Neural progenitor cell (in vitro differentiated cells): ENCODE measurements around the gene ZMIZ1. TPM values are rescaled to one million over a fixed set of nuclear protein-coding genes. Genes with fewer than 3 reads are reported as not detected.
A peak's percentile ranks its signal among the peaks of the same experiment; 100 is the strongest.

Experiments used
- DNase-seq: peaks from one replicate; pipeline ENCODE4 v3.0.0-alpha.2; 2016; ENCODE audit warnings: low spot score
- H2AFZ ChIP-seq: fragments of 200-600 bp; sonication (generic); replicated peaks from 2 replicates; pipeline ENCODE4 v1.6.1; 2016; ENCODE audit warnings: antibody characterized with exemption
- H3F3A ChIP-seq: fragments of 200-600 bp; sonication (generic); 2 replicates; pipeline ENCODE4 v1.6.1; 2016; ENCODE audit warnings: antibody characterized with exemption, low read depth
- H3K27ac ChIP-seq: fragments of 200-600 bp; sonication (generic); 2 replicates; pipeline ENCODE4 v1.5.1; 2016; ENCODE audit warnings: mild to moderate bottlenecking
- H3K27me3 ChIP-seq: fragments of 200-600 bp; sonication (generic); 2 replicates; pipeline ENCODE4 v1.6.1; 2016; ENCODE audit warnings: mild to moderate bottlenecking, moderate library complexity
- H3K36me3 ChIP-seq: fragments of 200-600 bp; sonication (generic); 2 replicates; pipeline ENCODE4 v1.5.1; 2016
- H3K4me1 ChIP-seq: fragments of 200-600 bp; sonication (generic); 2 replicates; pipeline ENCODE4 v1.6.1; 2016; ENCODE audit warnings: mixed run types
- H3K4me2 ChIP-seq: fragments of 200-600 bp; sonication (generic); 2 replicates; pipeline ENCODE4 v1.6.1; 2016
- H3K4me3 ChIP-seq: fragments of 200-600 bp; sonication (generic); 2 replicates; pipeline ENCODE4 v1.5.1; 2016
- H3K79me2 ChIP-seq: fragments of 200-600 bp; sonication (generic); 2 replicates; pipeline ENCODE4 v1.6.1; 2016; ENCODE audit warnings: low read depth
- H3K9ac ChIP-seq: fragments of 200-600 bp; sonication (generic); 2 replicates; pipeline ENCODE4 v1.6.1; 2016
- H3K9me3 ChIP-seq: fragments of 200-600 bp; sonication (generic); 2 replicates; pipeline ENCODE4 v1.5.1; 2016; ENCODE audit warnings: low read depth
- H4K20me1 ChIP-seq: fragments of 200-600 bp; sonication (generic); 2 replicates; pipeline ENCODE4 v1.6.1; 2016; ENCODE audit warnings: low read depth
- H3K27ac Mint-ChIP-seq: 3 replicates; pipeline ENCODE4 v1.8.0; 2021; ENCODE audit warnings: mixed read lengths
- H3K27me3 Mint-ChIP-seq: 2 replicates; pipeline ENCODE4 v1.8.0; 2022; ENCODE audit warnings: low read depth, mild to moderate bottlenecking, inconsistent platforms, moderate library complexity, mixed read lengths; ENCODE audit not compliant: insufficient read depth
- H3K36me3 Mint-ChIP-seq: 3 replicates; pipeline ENCODE4 v1.8.0; 2021; ENCODE audit warnings: mixed read lengths
- H3K4me1 Mint-ChIP-seq: 3 replicates; pipeline ENCODE4 v1.8.0; 2021; ENCODE audit warnings: mixed read lengths
- H3K4me3 Mint-ChIP-seq: 3 replicates; pipeline ENCODE4 v1.8.0; 2021; ENCODE audit warnings: mild to moderate bottlenecking, moderate library complexity, mixed read lengths
- H3K9me3 Mint-ChIP-seq: 3 replicates; pipeline ENCODE4 v1.8.0; 2020; ENCODE audit warnings: mixed read lengths
- EZH2 ChIP-seq: fragments of 200-600 bp; sonication (generic); IDR thresholded peaks from 2 replicates; pipeline ENCODE4 v1.6.1; 2017; ENCODE audit warnings: antibody characterized with exemption, mild to moderate bottlenecking, moderate library complexity
- EZH2phosphoT487 ChIP-seq: fragments of 200-600 bp; sonication (generic); IDR thresholded peaks from 2 replicates; pipeline ENCODE4 v1.6.1; 2017; ENCODE audit warnings: antibody characterized with exemption
- total RNA-seq: library from RNA; depleted of rRNA; stranded (reverse); fragments of >200 nt; gene quantifications from 2 replicates; pipeline ENCODE4 v1.2.3, GENCODE V29; 2015; ENCODE audit warnings: low replicate concordance
- TF ChIP-seq, protein P1 (sequence below): fragments of 200-600 bp; sonication (generic); IDR thresholded peaks from 2 replicates; pipeline ENCODE4 v1.5.1; 2017; ENCODE audit warnings: antibody characterized with exemption, mild to moderate bottlenecking

ZMIZ1 gene
- total RNA-seq, 1 donor from 2014 or later = 5.8 TPM

DNA sequence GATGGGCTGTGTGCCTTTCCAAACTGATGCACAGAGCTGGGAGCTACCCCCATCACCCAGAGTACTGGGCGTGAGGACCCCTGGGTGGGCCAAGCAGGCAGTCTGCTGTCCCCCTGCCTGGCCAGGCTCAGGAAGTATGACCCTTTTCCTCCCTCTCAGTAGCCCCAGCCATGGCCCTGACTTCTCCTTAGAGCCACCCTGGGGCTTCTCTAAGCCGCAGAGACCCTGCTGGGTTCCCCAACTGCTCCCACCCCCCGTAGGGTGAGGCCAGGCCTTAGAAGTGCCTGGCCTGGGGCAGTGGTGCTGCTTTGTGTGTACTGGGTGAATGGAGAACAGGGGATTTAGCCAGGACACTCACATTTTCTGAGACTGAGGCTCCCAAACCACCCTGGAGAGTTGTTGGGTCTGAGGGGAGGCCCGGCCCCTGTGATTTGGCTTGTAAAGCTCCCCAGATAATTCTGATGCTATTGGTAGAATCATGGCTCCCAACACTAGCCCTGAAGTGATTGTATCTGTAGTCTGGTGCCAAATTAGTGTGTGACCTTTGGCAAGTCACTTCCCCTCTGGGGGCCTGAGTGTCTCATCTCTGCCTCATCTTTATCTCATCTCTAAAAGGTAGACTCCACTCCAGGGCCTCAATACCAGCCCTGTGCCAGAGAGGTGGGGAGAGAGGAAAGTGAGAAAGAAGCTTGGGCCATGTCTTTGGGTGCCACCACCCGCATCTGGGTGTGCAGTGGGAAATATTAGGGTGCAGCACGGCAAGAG lies 178.8 kb downstream of the ZMIZ1 start:
- peaks cover 89% of the 10 kb centered on the region for H4K20me1 ChIP-seq
- TF ChIP-seq, protein P1, sequence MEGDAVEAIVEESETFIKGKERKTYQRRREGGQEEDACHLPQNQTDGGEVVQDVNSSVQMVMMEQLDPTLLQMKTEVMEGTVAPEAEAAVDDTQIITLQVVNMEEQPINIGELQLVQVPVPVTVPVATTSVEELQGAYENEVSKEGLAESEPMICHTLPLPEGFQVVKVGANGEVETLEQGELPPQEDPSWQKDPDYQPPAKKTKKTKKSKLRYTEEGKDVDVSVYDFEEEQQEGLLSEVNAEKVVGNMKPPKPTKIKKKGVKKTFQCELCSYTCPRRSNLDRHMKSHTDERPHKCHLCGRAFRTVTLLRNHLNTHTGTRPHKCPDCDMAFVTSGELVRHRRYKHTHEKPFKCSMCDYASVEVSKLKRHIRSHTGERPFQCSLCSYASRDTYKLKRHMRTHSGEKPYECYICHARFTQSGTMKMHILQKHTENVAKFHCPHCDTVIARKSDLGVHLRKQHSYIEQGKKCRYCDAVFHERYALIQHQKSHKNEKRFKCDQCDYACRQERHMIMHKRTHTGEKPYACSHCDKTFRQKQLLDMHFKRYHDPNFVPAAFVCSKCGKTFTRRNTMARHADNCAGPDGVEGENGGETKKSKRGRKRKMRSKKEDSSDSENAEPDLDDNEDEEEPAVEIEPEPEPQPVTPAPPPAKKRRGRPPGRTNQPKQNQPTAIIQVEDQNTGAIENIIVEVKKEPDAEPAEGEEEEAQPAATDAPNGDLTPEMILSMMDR = no peak
- no peak for TF ChIP-seq EZH2
- TF ChIP-seq EZH2phosphoT487 = no peak

DNA sequence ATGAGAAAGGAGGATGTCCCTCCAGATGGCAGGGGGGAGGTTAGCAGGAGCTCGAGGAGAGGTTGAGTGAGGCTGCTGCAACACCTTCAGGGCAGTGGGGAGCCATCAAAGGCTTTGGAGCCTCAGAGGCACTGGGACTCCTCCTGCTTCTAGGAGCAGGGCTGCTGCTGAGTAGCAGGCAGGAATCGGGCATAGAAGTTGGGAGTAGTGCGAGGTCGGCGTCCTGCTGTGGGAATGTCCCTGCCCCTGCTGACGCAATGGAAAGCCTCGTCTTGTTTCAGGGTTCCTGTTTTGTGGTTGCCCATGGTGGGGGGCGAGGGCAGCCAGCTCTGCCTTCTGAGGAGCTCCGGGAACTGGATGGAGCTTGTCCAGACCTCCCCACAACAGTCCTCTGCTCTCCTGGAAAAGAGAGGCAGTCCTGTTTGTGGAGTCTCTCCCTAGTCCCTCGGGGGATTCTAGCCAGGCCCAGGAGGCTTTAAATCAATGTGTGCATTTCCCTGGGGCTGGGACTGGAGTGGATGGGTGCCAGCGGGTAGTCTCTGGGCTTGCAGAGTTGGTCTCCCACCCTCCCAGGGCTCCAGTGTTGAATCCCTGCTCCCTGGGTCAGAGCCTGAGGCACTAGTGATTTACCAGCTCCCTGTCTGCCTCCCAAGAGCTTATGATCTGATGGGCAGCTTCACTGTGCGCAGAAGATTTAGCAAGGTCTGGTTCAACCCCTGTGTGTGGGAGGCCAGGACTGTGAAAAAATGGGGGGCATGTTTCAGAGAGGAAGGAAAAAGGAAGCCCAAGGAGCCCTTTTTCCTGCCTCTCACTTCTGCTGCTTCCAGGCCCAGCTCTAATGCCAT lies 179.8 kb downstream of the ZMIZ1 start:
- Mint-ChIP-seq H3K4me3 (peak overlapping the region; percentile 7), H3K27ac (peak overlapping the region; percentile 28), H3K9me3 (no peaks in the 10 kb centered on the region), H3K4me1 (peaks cover 40% of the 10 kb centered on the region), H3K27me3 (no peaks in the 10 kb centered on the region), H3K36me3 (peaks cover 3% of the 10 kb centered on the region)
- no peak overlapping the region for H3K4me2 ChIP-seq
- H3K4me3 ChIP-seq = no peak overlapping the region
- H2AFZ ChIP-seq = no peak overlapping the region
- H3F3A ChIP-seq = no peaks in the 10 kb centered on the region
- no peaks in the 10 kb centered on the region for H3K36me3 ChIP-seq
- H3K4me1 ChIP-seq = peaks cover 10% of the 10 kb centered on the region
- H3K27me3 ChIP-seq = peaks cover 12% of the 10 kb centered on the region
- no peak overlapping the region for H3K9ac ChIP-seq
- no peak overlapping the region for H3K27ac ChIP-seq
- no peak for TF ChIP-seq EZH2phosphoT487
- no peak for TF ChIP-seq EZH2
- TF ChIP-seq, protein P1 = no peak
- H4K20me1 ChIP-seq = peaks cover 99% of the 10 kb centered on the region
- no peak for DNase-seq
- H3K79me2 ChIP-seq = peaks cover 64% of the 10 kb centered on the region
- no peaks in the 10 kb centered on the region for H3K9me3 ChIP-seq

More for the DNA sequence above, 178.8 kb downstream of the ZMIZ1 start:
- no peaks in the 10 kb centered on the region for H3K36me3 ChIP-seq
- peak overlapping the region; percentile 28 for H3K27ac Mint-ChIP-seq
- no peak overlapping the region for H3K9ac ChIP-seq
- no peak for DNase-seq
- H3F3A ChIP-seq = no peaks in the 10 kb centered on the region
- H3K4me3 ChIP-seq = no peak overlapping the region
- no peaks in the 10 kb centered on the region for H3K27me3 Mint-ChIP-seq
- H3K36me3 Mint-ChIP-seq = peaks cover 2% of the 10 kb centered on the region
- no peaks in the 10 kb centered on the region for H3K9me3 Mint-ChIP-seq
- peaks cover 35% of the 10 kb centered on the region for H3K4me1 Mint-ChIP-seq
- H2AFZ ChIP-seq = no peak overlapping the region
- H3K4me2 ChIP-seq = no peak overlapping the region
- peak overlapping the region; percentile 7 for H3K4me3 Mint-ChIP-seq
- peaks cover 12% of the 10 kb centered on the region for H3K27me3 ChIP-seq
- H3K4me1 ChIP-seq = peaks cover 9% of the 10 kb centered on the region
- H3K79me2 ChIP-seq = peaks cover 60% of the 10 kb centered on the region
- H3K9me3 ChIP-seq = no peaks in the 10 kb centered on the region
- no peak overlapping the region for H3K27ac ChIP-seq

GRCh38 chr10:79249186-79250121 lies 180.7 kb downstream of the ZMIZ1 start:
- Histone ChIP-seq H3K4me3 (no peak overlapping the region), H3K9ac (no peak overlapping the region), H3K79me2 (peaks cover 58% of the 10 kb centered on the region), H3K36me3 (no peaks in the 10 kb centered on the region), H3K9me3 (no peaks in the 10 kb centered on the region), H3K4me2 (no peak overlapping the region), H3K27me3 (peaks cover 3% of the 10 kb centered on the region), H3K27ac (no peak overlapping the region), H4K20me1 (peaks cover 100% of the 10 kb centered on the region), H3F3A (no peaks in the 10 kb centered on the region), H3K4me1 (peaks cover 8% of the 10 kb centered on the region), H2AFZ (no peak overlapping the region)
- Mint-ChIP-seq H3K4me1 (peaks cover 32% of the 10 kb centered on the region), H3K27ac (no peak overlapping the region), H3K4me3 (no peak overlapping the region), H3K36me3 (peaks cover 3% of the 10 kb centered on the region), H3K9me3 (no peaks in the 10 kb centered on the region), H3K27me3 (no peaks in the 10 kb centered on the region)
- no peak for DNase-seq
- TF ChIP-seq, protein P1 = no peak
